Kidney epithelial cell (primary cell): ENCODE measurements around the gene DLGAP3. TPM values are rescaled to one million over a fixed set of nuclear protein-coding genes. Genes with fewer than 3 reads are reported as not detected.

ENCODE experiments used
- DNase-seq: peaks from one replicate; pipeline ENCODE4 v3.0.0-alpha.2; 2010; ENCODE audit warnings: low read depth
- H3K27me3 ChIP-seq: 2 replicates; pipeline ENCODE4 v1.6.0; 2011; ENCODE audit warnings: low read length; ENCODE audit not compliant: control insufficient read depth, insufficient read depth
- H3K36me3 ChIP-seq: 2 replicates; pipeline ENCODE4 v1.5.1; 2011; ENCODE audit warnings: low read length; ENCODE audit not compliant: control insufficient read depth, insufficient read depth
- H3K4me3 ChIP-seq: 2 replicates; pipeline ENCODE4 v1.5.1; 2011; ENCODE audit warnings: low read depth, mild to moderate bottlenecking, control low read depth, low read length
- CTCF ChIP-seq: IDR thresholded peaks from 2 replicates; pipeline ENCODE4 v1.5.1; 2011; ENCODE audit warnings: mild to moderate bottlenecking, moderate library complexity, low read length, control low read depth, inconsistent platforms; ENCODE audit not compliant: insufficient read depth, poor library complexity, severe bottlenecking
- total RNA-seq: library from RNA; depleted of rRNA; stranded (reverse); fragments of >200 nt; gene quantifications from 2 replicates; pipeline ENCODE4 v1.2.3, GENCODE V29; 2015

Gene DLGAP3
- total RNA-seq, 1 donor from 2014 or later = 0.75 TPM

- TF ChIP-seq CTCF = peak; percentile 6
- Histone ChIP-seq H3K27me3 (peaks cover 45% of the 10 kb centered on the region), H3K4me3 (no peak overlapping the region), H3K36me3 (no peaks in the 10 kb centered on the region)
- DNase-seq = no peak
Measured at GRCh38 chr1:34929853-34930701, 627 bp upstream of the DLGAP3 start.

GRCh38 chr1:34928699-34929496, 552 bp downstream of the DLGAP3 start:
- no peaks in the 10 kb centered on the region for H3K36me3 ChIP-seq
- TF ChIP-seq CTCF = no peak
- peak overlapping the region; percentile 0 for H3K4me3 ChIP-seq
- DNase-seq = no peak
- peaks cover 45% of the 10 kb centered on the region for H3K27me3 ChIP-seq

GRCh38 chr1:34928066-34928696, 1.3 kb downstream of the DLGAP3 start:
- Histone ChIP-seq H3K36me3 (no peaks in the 10 kb centered on the region), H3K27me3 (peaks cover 52% of the 10 kb centered on the region), H3K4me3 (no peak overlapping the region)
- no peak for TF ChIP-seq CTCF
- no peak for DNase-seq

GRCh38 chr1:34927316-34927715, 2.1 kb downstream of the DLGAP3 start:
- Histone ChIP-seq H3K36me3 (no peaks in the 10 kb centered on the region), H3K4me3 (no peak overlapping the region), H3K27me3 (peaks cover 52% of the 10 kb centered on the region)
- no peak for DNase-seq
- TF ChIP-seq CTCF = no peak

GRCh38 chr1:34926894-34927293, 2.6 kb downstream of the DLGAP3 start:
- no peak for TF ChIP-seq CTCF
- Histone ChIP-seq H3K27me3 (peaks cover 50% of the 10 kb centered on the region), H3K36me3 (no peaks in the 10 kb centered on the region), H3K4me3 (no peak overlapping the region)
- no peak for DNase-seq
